ENCODE measurements around the gene ATP6V1G3.
"Not testable (repeated sequence)": the region's sequence is repeated elsewhere in the genome, so short reads cannot be mapped to it uniquely, and the experiment has no call there.

The ATP6V1G3 gene

DNA sequence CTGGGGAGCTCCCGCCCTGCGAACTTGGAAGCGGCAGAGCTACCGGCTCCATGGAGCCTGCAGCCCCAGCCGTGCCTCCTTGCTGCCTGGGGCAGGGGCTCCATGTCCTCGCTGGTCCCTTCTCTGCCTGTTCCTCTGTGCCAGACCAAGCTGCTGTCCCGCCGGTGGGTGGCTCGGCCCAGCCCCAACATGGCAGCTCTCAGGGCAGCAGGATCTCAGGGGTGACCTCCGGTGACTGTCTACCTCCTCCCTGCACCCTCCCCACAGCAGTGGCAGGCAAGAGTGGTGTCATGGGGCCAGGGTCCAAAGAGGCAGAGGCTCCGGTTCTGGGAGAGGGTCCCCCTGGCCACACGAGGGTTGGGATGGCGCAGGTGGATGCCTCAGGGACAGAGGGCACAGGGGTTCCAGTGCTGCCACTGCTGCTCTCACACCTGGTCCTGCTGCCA, 45.8 kb downstream of the ATP6V1G3 start:
- Mint-ChIP-seq H3K9me3 (no peaks in the 10 kb centered on the region), H3K4me3 (no peak overlapping the region), H3K27ac (no peak overlapping the region), H3K27me3 (no peaks in the 10 kb centered on the region), H3K36me3 (peaks cover 1% of the 10 kb centered on the region), H3K4me1 (peaks cover 26% of the 10 kb centered on the region)

DNA sequence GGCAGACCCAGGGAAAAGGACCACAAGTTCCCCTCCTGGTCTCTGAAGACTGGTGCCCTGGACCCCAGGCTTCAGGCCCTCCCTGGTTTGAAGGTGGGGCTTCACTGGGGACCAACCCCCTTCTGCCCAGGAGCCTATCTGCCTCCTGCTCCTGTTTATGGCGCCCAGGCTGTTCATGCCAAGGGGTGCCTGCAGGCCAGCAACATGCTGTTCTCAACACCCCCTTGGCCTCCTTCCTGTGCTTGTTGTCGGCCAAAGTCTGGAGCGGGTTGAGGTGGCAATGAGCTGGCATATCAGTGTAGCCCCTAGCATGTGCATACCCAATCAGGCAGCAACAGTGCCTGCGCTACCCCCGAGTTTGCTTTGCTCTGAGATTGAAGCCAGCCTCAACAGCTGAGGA, 46.3 kb downstream of the ATP6V1G3 start:
- Mint-ChIP-seq H3K4me1 (peaks cover 26% of the 10 kb centered on the region), H3K27ac (no peak overlapping the region), H3K27me3 (no peaks in the 10 kb centered on the region), H3K36me3 (no peaks in the 10 kb centered on the region), H3K9me3 (no peaks in the 10 kb centered on the region), H3K4me3 (no peak overlapping the region)

DNA sequence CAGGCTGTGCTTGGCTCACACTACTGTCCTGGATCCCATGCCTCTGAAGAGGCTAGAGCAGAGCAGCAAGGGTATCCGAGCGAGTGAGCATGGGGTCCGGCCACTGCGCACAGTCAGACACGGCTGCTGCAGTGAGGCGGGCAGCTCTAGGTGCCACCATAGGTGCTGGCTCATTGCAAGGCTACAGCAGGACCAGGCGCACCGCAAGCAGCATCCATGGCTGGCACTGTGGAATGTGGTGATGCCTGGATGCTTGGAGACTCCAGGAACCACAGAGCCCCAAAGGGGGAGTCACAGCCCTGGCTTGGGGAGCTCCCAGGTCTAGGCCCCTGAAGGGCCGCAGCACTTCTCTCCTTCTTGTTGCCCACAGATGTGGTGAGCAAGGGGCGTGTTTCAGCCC, 47.2 kb downstream of the ATP6V1G3 start:
- H3K4me1 Mint-ChIP-seq = peaks cover 25% of the 10 kb centered on the region
- no peaks in the 10 kb centered on the region for H3K9me3 Mint-ChIP-seq
- no peaks in the 10 kb centered on the region for H3K36me3 Mint-ChIP-seq
- H3K27me3 Mint-ChIP-seq = no peaks in the 10 kb centered on the region
- no peak overlapping the region for H3K27ac Mint-ChIP-seq
- no peak overlapping the region for H3K4me3 Mint-ChIP-seq

DNA sequence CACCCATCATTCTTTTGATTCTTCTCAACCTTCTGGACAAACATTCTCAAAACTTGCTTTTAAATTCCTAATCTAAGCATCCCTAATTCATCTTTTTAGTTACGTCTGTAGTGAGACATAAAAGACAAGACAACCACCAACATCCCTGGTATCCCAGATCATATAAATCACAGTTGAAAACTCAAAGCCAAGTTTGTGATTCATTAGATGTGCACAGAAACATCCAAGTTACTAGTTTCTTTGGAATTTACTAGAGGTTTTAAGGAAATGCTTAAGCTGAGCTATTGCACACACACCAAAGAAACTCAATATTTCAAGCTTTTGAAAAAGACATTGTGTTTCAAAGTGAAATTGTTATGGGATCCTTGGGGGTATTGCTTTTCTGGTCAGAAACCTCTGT, 47.6 kb downstream of the ATP6V1G3 start:
- no peak overlapping the region for H3K27ac Mint-ChIP-seq
- H3K27me3 Mint-ChIP-seq = no peaks in the 10 kb centered on the region
- H3K36me3 Mint-ChIP-seq = no peaks in the 10 kb centered on the region
- no peaks in the 10 kb centered on the region for H3K9me3 Mint-ChIP-seq
- peaks cover 22% of the 10 kb centered on the region for H3K4me1 Mint-ChIP-seq
- H3K4me3 Mint-ChIP-seq = no peak overlapping the region

DNA sequence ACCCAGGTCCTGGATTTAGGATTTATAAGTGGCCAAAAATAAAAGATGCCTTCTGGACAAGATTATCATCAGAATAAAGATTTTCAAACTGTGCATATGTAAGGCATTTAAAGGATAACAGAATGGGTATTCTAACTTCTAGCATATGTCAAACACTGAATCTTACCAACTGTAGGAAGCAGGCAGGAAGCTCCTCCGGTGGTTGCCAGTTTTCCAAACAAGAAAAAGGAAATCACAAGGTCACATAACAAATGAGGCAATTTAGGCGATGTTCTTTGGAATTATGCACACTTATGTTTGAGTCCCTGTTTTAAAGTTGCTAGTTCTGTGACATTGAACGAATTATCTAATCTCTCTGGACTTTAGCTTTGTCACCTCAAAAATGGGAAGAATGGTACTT, 48.9 kb downstream of the ATP6V1G3 start:
- no peak overlapping the region for H3K27ac Mint-ChIP-seq
- peaks cover 15% of the 10 kb centered on the region for H3K4me1 Mint-ChIP-seq
- H3K4me3 Mint-ChIP-seq = no peak overlapping the region
- H3K27me3 Mint-ChIP-seq = no peaks in the 10 kb centered on the region
- H3K9me3 Mint-ChIP-seq = no peaks in the 10 kb centered on the region
- H3K36me3 Mint-ChIP-seq = no peaks in the 10 kb centered on the region

DNA sequence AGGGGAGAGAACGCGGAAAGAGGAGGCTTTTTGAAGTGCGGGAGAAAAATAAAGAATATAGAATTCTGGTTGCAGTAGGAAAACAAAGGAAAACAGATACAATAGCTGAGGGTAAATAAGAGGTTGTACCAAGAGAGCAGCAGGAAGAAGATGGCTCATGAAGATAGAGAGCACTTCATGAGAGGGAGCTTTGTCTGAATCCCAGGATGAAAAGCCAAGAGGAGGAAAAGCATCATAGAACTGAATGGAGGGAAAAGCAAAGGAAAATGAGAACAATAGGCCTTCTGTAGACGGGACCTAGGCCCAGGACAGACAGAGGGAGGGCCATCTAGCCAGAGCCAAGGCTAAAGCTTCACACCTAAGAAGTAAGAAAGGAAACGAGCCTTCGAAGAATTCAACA, 49.5 kb downstream of the ATP6V1G3 start:
- Mint-ChIP-seq H3K27me3 (no peaks in the 10 kb centered on the region), H3K4me3 (no peak overlapping the region), H3K36me3 (no peaks in the 10 kb centered on the region), H3K4me1 (peaks cover 15% of the 10 kb centered on the region), H3K27ac (no peak overlapping the region), H3K9me3 (peaks cover under 1% of the 10 kb centered on the region)

DNA sequence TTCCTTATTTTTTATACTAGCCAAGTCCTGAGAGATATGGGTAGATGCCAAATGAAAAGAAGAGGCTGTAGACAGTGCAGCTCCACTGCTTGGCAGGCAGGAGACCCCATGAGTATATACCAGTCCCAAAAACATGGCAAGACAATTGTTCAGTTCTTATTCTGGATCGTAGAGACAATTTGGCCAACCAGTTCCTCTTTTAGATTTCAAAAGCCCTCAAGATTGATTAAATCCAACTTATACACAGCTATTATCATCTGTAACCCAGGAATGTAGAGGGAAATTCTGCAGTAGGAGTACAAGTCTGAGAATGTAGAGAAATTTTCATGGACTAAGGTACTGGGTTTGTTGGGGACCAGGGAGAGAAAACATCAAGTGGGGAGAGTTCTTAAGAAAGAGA, 50.3 kb downstream of the ATP6V1G3 start:
- H3K36me3 Mint-ChIP-seq = peaks cover 2% of the 10 kb centered on the region
- no peak overlapping the region for H3K27ac Mint-ChIP-seq
- H3K4me3 Mint-ChIP-seq = no peak overlapping the region
- H3K9me3 Mint-ChIP-seq = peaks cover 4% of the 10 kb centered on the region
- H3K27me3 Mint-ChIP-seq = no peaks in the 10 kb centered on the region
- H3K4me1 Mint-ChIP-seq = peaks cover 9% of the 10 kb centered on the region

DNA sequence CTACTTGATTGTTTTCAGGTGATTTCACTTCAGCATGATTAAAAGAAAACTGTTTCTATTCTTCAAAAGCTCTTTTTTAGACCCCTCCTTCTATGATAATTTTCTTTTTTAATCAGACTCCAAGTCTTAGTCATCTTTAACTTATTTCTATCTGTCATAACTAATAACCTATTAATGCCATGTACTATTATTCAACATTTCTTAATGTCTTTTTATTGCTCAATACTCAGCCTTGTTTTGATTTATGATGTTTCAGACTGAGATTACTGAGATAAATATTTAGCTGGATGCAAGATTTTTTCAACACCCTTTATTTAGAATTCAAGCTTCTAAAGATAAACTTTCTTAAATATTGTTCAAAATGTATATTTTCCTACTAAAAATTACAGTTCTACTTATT, 53.6 kb downstream of the ATP6V1G3 start:
- no peak overlapping the region for H3K4me3 Mint-ChIP-seq
- peaks cover 4% of the 10 kb centered on the region for H3K36me3 Mint-ChIP-seq
- H3K27me3 Mint-ChIP-seq = no peaks in the 10 kb centered on the region
- peaks cover 4% of the 10 kb centered on the region for H3K4me1 Mint-ChIP-seq
- no peak overlapping the region for H3K27ac Mint-ChIP-seq
- peaks cover 4% of the 10 kb centered on the region for H3K9me3 Mint-ChIP-seq

DNA sequence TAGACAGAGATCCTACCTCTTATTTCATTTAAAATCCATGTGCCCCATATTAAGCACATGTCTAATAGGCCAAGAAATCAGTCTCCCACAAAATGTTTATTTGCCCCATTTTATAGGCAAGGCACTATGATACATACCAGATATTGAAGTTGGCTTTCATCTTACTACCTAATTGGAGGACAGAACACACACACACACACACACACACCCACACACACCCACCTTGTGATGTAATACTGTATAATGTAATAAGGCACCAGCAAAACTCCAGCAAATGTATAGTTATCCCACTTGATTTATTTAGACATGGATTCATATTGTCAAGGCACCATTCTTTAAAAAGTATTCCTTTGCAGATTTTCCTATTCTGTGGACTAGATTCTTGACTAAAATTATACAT, 56.8 kb downstream of the ATP6V1G3 start:
- Mint-ChIP-seq H3K27ac (no peak overlapping the region), H3K27me3 (no peaks in the 10 kb centered on the region), H3K9me3 (peaks cover 9% of the 10 kb centered on the region), H3K36me3 (peaks cover 6% of the 10 kb centered on the region), H3K4me3 (no peak overlapping the region), H3K4me1 (no peaks in the 10 kb centered on the region)

DNA sequence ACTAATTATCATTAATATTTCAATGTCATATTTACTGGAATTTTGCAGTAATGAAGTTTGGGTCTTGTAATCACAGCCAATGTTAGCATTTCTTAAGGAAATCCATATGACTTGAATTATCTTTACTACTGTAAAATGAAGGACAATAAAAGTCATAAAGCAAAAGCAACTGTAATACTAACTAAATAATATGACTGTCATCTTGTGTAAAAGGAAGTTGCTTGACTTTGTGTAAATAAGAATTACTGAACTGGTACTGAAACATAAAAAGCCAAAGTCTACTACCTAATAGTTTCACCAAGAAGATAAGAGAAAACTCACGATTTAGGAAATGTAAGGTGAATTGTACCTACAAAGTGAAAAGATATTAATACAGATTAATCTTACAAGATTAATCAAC, 57.5 kb downstream of the ATP6V1G3 start:
- H3K27me3 Mint-ChIP-seq = no peaks in the 10 kb centered on the region
- H3K27ac Mint-ChIP-seq = no peak overlapping the region
- H3K4me1 Mint-ChIP-seq = no peaks in the 10 kb centered on the region
- H3K4me3 Mint-ChIP-seq = no peak overlapping the region
- peaks cover 8% of the 10 kb centered on the region for H3K36me3 Mint-ChIP-seq
- H3K9me3 Mint-ChIP-seq = peaks cover 9% of the 10 kb centered on the region

DNA sequence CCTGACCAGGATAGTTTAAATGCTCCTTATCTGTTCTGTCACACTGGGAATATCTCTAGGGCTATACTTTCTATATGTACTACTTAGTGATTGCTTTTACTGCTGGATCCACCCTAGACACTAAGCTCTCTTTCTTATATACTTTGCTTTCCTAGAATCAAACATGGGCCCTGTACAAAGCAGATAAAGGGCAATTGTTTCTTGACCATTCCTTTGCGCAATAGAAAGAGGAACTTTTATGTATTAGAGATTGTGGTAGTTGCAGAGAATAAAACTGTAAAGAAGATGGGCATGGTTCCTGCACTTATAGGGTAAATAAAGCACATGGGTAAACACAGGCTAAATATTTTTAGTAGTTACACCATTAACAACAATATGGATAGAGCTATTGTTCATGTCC, 58.8 kb downstream of the ATP6V1G3 start:
- Mint-ChIP-seq H3K9me3 (peaks cover 9% of the 10 kb centered on the region), H3K4me3 (no peak overlapping the region), H3K27me3 (no peaks in the 10 kb centered on the region), H3K27ac (no peak overlapping the region), H3K36me3 (peaks cover 11% of the 10 kb centered on the region), H3K4me1 (no peaks in the 10 kb centered on the region)

DNA sequence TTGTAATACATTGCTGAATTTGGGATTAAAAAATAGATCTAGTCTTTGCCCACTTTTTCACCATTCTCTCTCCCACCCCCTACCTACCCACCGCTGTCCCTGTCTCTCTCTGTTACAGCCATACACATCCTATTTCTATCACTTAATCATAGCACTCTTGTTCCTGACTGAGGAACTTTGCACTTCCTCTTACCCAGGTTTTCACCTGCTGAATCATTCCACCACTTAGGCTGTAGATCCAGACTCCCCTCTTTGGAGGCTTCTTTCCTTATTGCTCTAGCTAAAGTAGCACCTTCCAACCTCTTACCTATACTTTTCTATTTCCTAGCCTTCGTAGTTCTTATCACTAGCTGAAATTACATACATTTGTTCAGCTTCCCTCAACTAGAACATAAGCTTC, 59.6 kb downstream of the ATP6V1G3 start:
- Mint-ChIP-seq H3K4me3 (no peak overlapping the region), H3K4me1 (no peaks in the 10 kb centered on the region), H3K27me3 (no peaks in the 10 kb centered on the region), H3K9me3 (peaks cover 7% of the 10 kb centered on the region), H3K36me3 (peaks cover 13% of the 10 kb centered on the region), H3K27ac (no peak overlapping the region)

DNA sequence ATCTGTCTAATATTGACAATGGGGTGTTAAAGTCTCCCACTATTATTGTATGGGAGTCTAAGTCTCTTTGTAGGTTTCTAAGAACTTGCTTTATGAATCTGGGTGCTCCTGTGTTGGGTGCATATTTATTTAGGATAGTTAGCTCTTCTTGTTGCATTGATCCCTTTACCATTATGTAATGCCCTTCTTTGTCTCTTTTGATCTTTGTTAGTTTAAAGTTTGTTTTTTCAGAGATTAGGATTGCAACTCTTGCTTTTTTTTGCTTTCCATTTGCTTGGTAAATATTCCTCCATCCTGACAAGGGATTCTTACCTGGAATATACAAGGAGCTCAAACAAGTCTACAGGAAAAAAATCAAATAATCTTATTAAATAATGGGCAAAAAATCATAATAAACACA, 63.1 kb downstream of the ATP6V1G3 start:
- peaks cover 10% of the 10 kb centered on the region for H3K9me3 Mint-ChIP-seq
- H3K36me3 Mint-ChIP-seq = peaks cover 11% of the 10 kb centered on the region
- peak overlapping the region; percentile 13 for H3K27ac Mint-ChIP-seq
- not testable (repeated sequence) for H3K4me1 Mint-ChIP-seq, H3K4me3 Mint-ChIP-seq, H3K27me3 Mint-ChIP-seq
